ENCODE measurements around the gene PLCH2.

- no peak for TF ChIP-seq POLR2A (IDR thresholded peaks at IDR 0.05)
- TF ChIP-seq CTCF (IDR thresholded peaks at IDR 0.05): no peak
Measured at GRCh38 chr1:2535455-2535854, 59.4 kb downstream of the PLCH2 start.
